ENCODE results near the gene HBG2.
"Not testable (repeated sequence)": the region's sequence is repeated elsewhere in the genome, so short reads cannot be mapped to it uniquely, and the experiment has no call there.

The HBG2 gene

DNA sequence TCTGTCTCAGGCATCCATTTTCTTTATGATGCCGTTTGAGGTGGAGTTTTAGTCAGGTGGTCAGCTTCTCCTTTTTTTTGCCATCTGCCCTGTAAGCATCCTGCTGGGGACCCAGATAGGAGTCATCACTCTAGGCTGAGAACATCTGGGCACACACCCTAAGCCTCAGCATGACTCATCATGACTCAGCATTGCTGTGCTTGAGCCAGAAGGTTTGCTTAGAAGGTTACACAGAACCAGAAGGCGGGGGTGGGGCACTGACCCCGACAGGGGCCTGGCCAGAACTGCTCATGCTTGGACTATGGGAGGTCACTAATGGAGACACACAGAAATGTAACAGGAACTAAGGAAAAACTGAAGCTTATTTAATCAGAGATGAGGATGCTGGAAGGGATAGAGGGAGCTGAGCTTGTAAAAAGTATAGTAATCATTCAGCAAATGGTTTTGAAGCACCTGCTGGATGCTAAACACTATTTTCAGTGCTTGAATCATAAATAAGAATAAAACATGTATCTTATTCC lies 26.1 kb upstream of the HBG2 start:
- DNase-seq = no peak

- DNase-seq = no peak
These were observed 25.0 kb upstream of the HBG2 start for GRCh38 chr11:5279471-5280090.

GRCh38 chr11:5277807-5278382 lies 23.3 kb upstream of the HBG2 start:
- no peak for DNase-seq

DNA sequence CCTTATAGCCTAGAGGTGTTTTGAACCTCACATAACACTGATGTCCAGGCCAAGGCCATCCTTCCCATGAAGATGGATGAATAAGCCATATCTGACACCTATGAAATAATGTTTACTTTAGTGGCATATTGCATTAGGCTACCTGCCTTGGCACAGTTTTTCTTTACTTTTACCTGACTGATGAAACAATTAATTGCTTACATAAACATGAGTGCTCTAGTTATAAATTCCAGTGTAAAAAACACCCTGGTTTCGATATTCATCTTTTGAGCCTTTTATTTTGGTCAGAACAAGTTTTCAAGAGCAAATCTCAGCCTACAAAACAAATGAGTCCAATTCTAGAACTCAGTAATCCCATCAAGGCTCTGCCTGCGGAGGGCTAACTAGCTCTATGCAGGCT lies 22.1 kb upstream of the HBG2 start:
- no peak for DNase-seq

- no peak for DNase-seq
These were observed 21.0 kb upstream of the HBG2 start for GRCh38 chr11:5275369-5276110.

DNA sequence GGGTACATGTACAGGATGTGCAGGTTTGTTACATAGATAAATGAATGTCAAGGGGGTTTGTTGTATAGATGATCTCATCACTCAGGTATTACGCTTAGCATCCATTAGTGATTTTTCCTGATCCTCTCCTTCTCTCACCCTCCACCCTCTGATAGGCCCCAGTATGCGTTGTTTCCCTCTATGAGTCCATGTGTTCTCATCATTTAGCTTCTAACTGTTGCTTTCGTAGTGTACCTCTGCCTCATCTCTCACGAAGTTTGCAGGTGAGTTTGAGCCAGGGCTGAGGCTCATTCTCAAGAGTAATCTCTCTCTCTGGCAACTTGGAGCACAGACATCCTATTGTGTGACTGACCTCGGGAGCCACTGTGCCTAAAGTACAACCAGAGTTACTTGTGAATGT lies 19.8 kb upstream of the HBG2 start:
- DNase-seq = no peak

- no peak for DNase-seq
These were observed 17.9 kb upstream of the HBG2 start for GRCh38 chr11:5272395-5273017.

DNA sequence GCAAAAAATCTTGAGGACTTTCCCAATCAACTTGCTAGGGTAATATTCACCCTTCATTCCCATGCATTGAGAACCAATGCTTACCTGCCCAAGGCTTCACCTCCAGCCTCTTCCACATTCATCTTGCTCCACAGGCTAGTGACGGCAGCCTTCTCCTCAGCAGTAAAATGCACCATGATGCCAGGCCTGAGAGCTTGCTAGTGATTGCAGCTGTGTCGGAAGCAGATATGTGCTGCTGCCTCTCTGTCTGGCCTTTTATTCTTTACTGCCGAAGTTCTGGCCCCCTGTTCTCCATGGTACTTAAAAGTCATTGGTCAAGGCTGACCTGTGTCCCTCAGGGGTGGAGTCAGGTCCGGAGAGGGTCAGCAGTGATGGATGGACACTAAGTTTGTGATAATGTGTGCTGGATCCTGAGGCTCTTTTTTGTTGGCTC lies 15.2 kb upstream of the HBG2 start, which contains the start of gene HBE1:
Gene HBE1 (minus strand): TSS at position 231 of the 433 bp plus-strand sequence. CDS start 55 bp downstream, at position 176.
- DNase-seq = no peak

DNA sequence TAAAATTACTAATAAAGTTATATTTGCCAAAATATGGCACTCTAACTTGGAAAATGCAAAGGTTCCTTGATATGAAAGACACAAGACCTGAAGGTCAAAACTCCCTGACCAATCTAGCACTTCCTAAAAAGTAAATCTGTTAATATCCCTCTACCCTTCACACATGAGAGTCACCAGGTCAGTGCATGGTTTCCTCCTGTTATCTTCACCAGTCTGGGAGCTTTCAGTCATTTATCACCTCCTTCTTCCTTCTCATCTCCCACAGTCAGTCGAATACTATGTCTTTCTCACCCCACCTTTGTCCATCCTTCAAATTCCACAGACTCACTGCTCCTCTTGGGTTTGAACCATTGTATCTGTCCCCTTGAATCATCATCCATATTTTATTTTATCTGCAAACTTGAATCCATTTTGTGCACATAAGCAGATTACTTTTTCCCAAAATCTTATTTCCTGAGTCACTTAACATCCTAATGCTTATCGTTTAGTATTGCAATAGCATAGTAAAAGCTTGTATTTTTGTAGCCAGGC lies 12.5 kb upstream of the HBG2 start:
- DNase-seq = no peak

DNA sequence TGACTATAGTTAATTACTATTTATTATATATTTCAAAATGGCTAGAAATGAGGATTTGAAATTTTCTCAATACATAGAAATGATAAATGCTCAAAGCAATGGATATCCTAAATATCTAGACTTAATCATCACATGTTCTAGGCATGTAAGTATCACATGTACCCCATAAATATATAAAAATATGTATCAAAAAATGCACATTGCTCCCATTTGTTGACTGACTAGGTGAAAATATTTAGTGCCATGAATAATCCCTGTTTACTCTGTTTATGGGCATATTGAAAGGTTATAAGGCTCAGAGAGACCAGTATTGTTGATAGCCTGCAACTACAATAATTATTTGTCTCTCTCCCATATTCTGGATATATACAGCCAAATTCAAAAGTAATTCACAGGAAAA lies 12.0 kb upstream of the HBG2 start:
- no peak for DNase-seq

GRCh38 chr11:5265832-5266231 lies 11.3 kb upstream of the HBG2 start:
- no peak for DNase-seq

DNA sequence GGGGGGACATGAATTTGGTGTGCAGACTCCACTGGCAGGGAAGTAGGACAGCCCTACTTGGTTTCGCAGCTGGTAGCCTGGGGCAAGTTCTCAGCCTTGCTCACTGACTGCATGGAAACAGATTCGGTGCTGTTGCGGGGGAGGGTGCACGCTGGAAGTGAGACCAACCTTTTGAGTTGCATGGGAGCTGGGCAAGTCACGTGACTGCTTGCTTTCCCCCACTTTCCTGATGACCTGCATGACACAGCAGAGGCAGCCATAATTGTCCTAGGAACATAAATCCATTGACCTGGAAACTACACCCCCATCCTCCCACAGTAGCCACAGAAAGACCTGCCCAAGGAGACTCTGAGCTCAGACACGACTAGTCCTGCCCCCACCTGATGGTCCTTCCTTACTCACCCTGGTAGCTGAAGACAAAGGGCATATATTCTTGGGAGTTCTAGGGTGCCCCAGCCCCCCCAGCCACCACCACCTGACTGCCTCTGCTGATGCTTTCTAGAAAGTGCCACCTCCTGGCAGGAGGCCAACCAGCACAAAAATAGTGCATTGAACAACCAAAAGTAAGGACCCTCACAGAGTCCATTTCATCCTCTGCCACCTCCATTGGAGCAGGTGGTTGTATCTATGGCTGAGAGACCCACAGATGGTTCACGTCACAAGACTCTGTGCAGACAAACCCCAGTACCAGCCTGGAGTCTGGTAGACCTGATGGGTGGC lies 4.1 kb upstream of the HBG2 start:
- no peak for DNase-seq

DNA sequence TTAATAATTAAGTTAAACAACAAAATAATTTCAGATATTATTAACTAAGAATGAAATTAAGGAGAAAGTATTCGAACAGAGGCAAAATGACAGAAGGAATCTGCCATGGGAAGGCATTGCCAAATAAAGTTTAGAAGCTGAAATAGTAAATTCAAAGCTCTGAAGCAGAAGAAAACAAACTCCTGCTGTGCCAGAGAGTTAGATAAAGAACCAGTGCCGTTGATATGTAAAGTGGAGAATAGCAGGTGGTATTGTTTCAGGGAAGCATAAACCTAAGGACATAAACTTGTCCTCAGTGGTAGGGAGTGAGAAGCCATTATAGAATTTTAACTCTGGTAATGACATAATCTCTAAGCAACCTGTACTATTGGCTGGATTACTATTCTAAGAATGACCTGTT lies 2.7 kb upstream of the HBG2 start:
- DNase-seq = no peak

DNA sequence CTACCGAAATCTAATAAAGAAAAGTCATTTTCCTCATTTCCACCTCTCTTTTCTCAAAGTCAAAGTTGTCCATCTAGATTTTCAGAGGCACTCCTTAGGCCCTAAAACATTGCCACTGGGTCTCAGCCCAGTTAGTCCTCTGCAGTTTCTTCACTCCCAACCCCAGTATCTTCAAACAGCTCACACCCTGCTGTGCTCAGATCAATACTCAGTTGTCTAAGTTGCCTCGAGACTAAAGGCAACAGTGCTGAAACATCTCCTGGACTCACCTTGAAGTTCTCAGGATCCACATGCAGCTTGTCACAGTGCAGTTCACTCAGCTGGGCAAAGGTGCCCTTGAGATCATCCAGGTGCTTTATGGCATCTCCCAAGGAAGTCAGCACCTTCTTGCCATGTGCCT lies 558 bp downstream of the HBG2 start:
- not testable (repeated sequence) for DNase-seq

DNA sequence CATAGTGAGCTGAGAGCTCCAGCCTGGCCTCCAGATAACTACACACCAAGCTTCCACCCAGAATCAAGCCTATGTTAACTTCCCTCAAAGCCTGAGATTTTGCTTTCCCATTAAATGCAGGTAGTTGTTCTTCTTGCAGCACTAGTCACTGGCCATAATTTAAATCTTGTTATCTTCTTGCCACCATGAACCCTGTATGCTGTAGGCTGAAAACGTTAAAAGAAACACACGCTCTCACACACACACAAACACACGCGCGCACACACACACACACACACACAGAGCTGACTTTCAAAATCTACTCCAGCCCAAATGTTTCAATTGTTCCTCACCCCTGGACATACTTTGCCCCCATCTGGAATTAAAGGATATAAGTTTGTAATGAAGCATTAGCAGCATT lies 1.1 kb downstream of the HBG2 start:
- not testable (repeated sequence) for DNase-seq

GRCh38 chr11:5252919-5253265 lies 1.7 kb downstream of the HBG2 start:
- no peak for DNase-seq

DNA sequence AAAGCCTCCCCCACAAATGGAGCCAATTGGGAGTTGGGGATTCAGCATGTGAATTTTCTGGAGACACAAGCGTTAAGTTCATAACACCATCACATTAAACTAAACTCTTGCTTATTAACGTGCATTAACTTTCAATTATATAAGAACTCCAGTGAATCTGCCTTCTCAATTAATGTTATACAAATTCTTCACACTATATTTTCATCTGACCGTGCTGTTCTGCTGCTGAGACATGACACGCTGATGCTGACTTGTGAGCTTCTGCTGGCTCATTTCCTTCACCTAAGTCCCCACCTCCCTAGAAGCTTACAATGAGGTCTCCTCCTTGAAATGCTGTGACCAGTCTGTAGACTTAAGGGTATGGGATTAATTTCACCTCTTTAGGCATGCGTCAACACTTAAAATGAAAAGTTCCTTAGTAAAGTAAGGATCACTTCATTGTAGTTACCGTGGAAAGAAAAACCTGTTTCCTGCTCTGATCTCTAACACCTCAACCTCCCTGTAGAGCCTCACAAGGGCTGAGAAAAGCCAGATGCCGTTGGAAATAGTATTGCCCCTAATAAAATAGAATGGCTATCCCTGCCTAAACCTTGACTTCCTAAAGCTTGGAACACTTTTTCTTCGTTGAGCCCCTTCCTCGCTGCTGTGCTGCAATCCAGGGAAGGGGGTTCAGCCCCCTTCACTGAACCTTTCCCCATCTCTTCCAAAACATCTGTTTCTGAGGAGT lies 2.2 kb downstream of the HBG2 start:
- no peak for DNase-seq

DNA sequence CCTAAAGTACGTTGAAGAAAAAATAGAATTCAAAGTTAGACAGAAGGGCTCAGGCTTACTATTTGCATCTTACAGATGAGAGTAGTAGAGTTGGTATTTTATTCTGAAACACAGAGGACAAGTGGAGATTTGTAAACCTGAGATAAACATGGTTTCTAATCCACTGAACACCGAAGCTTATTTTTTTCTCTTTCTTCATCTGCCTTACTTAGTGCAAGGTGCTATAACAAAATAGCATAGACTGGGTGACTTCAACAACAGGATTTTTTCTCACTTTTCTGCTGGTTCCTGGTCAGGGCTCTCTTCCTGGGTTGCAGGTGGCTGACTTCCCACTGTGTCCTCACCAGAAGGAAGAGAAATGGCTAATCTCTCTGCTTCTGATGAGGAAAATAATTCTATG lies 2.8 kb downstream of the HBG2 start:
- DNase-seq = no peak

DNA sequence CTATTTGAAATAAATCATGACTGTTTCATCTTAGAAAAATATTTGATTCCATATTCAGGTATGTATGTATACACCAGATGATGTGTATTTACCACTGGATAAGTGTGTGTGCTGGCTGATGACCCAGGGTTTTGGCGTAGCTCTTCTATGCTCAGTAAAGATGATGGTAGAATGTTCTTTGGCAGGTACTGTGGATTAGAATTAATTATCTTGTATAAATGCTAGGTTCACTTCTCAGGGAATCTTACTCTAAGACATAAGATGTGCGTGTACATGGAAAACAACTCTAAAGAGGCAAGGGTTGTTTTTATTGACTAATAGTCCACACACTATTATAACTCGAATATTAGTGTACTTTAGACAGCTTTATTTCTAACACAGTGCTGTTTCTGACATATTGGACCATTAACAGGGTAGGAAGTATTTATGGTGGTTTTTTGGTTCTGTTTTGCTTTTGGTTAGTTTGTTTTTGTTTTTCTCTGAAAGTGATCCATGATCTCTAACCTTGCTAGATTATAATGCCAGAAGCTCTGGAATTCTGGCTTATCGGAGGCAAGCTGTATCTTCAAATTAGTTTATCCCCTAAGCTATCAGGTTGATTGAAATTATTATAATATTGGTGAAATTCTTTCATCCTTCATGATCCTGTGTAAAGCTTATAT lies 3.9 kb downstream of the HBG2 start:
- DNase-seq = no peak

GRCh38 chr11:5249807-5250396 lies 4.7 kb downstream of the HBG2 start, which contains the start of gene HBG1:
TSS of gene HBG1 (minus strand) at chr11:5249857. CDS start at chr11:5249804, 53 bp downstream.
- not testable (repeated sequence) for DNase-seq

- not testable (repeated sequence) for DNase-seq
These were observed 6.1 kb downstream of the HBG2 start for GRCh38 chr11:5248498-5248897.

Data from activated naive CD4-positive, alpha-beta T cell treated with Interleukin-2 at 50 U/mL for 16 hours (primary cell).